ENCODE measurements around the gene DIPK1B. TPM values are rescaled to one million over a fixed set of nuclear protein-coding genes. Genes with fewer than 3 reads are reported as not detected.

Gene DIPK1B
- total and polyA plus RNA-seq, 3 donors from 2014 or later: 23.3 to 36.2 (median 28.7) TPM

DNA sequence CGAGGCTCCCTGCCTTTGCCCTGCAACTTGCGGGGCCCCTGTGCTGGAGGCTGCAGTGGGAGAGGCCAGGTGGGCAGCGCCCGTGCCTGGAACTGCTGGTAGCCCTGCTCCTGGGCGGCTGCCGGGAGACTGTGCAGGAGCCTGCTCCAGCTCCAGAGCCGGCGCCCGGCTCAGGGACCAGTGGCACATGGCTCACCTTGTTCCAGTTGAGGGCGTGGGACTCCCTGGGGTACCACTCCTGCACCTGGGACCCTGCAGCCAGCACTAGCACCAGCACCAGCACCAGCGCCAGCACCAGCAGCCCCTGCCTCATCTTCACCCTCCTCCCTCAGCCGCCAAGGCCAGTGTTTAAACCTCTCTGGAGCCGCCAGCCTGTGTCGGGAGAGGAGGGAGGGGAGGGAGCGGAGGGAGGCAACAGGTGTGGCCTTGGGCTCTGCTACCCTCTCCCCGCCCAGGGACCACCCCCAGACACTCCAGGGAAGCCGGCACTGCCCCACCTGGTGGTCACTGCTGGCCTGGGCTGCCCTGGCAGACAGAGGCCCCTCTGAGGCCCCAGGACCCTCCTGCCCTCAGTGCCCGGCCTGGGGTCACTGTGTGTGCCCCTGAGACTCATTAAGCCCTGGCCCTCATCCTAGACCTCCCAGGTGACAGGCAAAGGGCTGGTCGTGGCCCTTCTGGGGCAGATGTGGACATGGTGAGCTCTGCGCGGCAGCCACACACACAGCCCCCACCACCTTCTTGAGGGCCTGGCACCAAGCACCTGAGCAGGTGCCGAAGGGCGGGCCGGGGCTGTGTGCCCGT lies 30.4 kb downstream of the DIPK1B start, which contains the start of gene LCN10:
Gene LCN10, minus strand, starts transcription at position 350 of the 801 bp plus-strand sequence. Its CDS starts 37 bp downstream, at position 313.
- Histone ChIP-seq H3K27me3 (no peaks in the 10 kb centered on the region), H3K4me1 (peaks cover 24% of the 10 kb centered on the region), H3K36me3 (ENCODE audit: low read depth, missing control alignments) (no peaks in the 10 kb centered on the region), H3K4me3 (no peak within 1 kb of the TSS), H3K27ac (no peak within 1 kb of the TSS), H3K9me3 (no peaks in the 10 kb centered on the region)
- intact Hi-C loops (cut with DNase I; ENCODE audit: low total_unique reads): no loop called here
- no peak for DNase-seq
- no peak for TF ChIP-seq POLR2A (IDR thresholded peaks at IDR 0.05)
- TF ChIP-seq, protein P1, sequence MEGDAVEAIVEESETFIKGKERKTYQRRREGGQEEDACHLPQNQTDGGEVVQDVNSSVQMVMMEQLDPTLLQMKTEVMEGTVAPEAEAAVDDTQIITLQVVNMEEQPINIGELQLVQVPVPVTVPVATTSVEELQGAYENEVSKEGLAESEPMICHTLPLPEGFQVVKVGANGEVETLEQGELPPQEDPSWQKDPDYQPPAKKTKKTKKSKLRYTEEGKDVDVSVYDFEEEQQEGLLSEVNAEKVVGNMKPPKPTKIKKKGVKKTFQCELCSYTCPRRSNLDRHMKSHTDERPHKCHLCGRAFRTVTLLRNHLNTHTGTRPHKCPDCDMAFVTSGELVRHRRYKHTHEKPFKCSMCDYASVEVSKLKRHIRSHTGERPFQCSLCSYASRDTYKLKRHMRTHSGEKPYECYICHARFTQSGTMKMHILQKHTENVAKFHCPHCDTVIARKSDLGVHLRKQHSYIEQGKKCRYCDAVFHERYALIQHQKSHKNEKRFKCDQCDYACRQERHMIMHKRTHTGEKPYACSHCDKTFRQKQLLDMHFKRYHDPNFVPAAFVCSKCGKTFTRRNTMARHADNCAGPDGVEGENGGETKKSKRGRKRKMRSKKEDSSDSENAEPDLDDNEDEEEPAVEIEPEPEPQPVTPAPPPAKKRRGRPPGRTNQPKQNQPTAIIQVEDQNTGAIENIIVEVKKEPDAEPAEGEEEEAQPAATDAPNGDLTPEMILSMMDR (IDR thresholded peaks at IDR 0.05): peak in 1 of 3 experiments; percentile 25
- whole genome bisulfite sequencing, 2 donors: 69 to 73% methylated on average over 12 to 23 of the region's 25 CpGs

DNA sequence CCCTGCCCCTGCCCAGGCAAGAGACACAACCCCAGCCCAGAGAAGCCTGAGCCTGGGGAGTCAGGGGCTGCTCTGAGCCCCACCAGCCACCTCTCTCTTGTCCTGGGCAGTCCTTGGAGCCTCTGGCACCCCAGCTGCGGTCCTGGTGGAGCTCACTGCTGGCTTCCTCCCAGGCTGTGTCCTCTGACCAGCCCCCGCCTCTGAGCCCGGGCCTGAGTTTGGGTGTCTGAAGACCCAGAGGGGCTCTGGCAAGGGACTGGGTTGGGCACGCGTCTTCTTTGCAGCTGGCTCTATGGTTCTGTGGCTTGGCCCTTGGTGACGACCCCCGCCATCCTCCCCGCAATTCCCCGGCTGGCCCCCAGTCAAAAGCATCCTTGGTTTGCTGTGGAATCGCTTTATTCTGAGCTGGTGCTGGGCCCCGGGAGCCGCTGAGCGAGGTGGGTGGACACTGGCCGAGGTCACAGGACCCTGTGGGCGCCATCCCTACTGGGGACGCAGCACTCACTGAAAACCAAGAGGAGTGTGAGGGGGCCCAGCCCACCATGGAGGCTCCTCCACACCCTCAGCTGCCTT lies 31.4 kb downstream of the DIPK1B start:
- Histone ChIP-seq H3K4me1 (peaks cover 34% of the 10 kb centered on the region), H3K4me3 (peak overlapping the region in 1 of 2 donors; percentile 13), H3K36me3 (ENCODE audit: low read depth, missing control alignments) (no peaks in the 10 kb centered on the region), H3K27ac (no peak overlapping the region), H3K9me3 (no peaks in the 10 kb centered on the region), H3K27me3 (no peaks in the 10 kb centered on the region)
- DNase-seq: no peak
- no peak for TF ChIP-seq POLR2A (IDR thresholded peaks at IDR 0.05)
- WGBS, 2 donors: 91 to 97% methylated on average over 6 to 16 of the region's 16 CpGs
- intact Hi-C loops (cut with DNase I; ENCODE audit: low total_unique reads): no loop called here

DNA sequence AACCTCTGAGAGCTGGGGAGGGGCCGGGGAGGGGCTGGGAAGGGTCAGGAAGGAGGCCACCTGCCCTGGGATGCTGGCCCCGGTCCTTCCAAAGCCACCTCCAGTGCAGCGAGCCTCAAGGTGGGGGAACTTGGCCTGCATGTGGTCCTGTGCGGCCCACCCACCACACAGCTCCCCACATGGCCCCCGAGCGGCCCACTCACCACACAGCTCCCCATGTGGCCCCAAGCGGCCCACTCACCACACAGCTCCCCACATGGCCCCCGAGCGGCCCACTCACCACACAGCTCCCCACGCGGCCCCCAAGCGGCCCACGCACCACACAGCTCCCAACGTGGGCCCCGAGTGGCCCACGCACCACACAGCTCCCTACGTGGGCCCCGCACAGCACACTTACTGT lies 32.4 kb downstream of the DIPK1B start:
- no peak overlapping the region for H3K4me3 ChIP-seq
- H3K27me3 ChIP-seq: no peaks in the 10 kb centered on the region
- H3K36me3 ChIP-seq (ENCODE audit: low read depth, missing control alignments): no peaks in the 10 kb centered on the region
- whole genome bisulfite sequencing, 2 donors: 77 to 88% methylated on average over 9 to 18 of the region's 18 CpGs
- intact Hi-C loops (cut with DNase I; ENCODE audit: low total_unique reads): no loop called here
- TF ChIP-seq, protein P1 (IDR thresholded peaks at IDR 0.05): no peak
- no peak for DNase-seq
- H3K9me3 ChIP-seq: no peaks in the 10 kb centered on the region
- no peak overlapping the region for H3K27ac ChIP-seq
- H3K4me1 ChIP-seq: peaks cover 44% of the 10 kb centered on the region

DNA sequence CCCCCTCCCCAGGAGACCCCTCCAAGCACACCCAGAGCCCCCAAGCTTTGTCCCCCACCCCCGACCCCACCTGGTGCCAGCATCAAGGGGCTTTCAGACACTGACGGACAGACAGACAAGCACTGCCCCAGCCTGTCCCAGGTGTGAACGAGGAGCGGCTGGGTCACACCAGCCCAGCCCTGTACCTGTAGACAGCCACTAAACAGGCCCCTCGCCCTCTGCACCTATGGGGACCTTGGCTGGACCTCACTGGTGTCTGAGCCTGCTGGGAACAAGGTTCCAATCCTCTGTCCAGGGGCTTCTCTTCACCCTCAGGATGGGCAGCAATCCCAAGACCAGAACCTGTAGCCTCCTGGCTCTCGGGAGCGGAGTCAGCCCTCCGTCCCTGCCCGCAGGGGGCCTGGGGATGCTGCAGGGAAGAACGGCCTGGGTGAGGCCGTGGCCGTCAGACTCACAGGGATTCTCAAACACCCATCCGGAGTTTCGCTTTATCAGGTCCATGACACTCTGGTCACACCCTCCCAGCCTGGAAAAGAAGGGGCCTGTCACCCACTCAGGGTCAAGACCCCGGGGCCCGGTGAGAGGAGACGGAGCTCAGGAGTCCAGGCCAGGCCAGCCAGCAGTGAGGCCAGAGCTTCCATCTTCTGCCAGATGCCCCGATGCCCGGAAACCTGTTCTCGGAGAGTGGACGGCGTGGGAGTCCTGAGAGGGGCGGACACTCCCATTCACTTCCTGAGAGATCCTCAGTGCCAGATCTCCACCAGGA lies 33.2 kb downstream of the DIPK1B start:
- no peaks in the 10 kb centered on the region for H3K27me3 ChIP-seq
- 78 to 84% methylated on average over 9 to 23 of the region's 23 CpGs for WGBS, 2 donors
- no peak for TF ChIP-seq POLR2A (IDR thresholded peaks at IDR 0.05)
- TF ChIP-seq, protein P1 (IDR thresholded peaks at IDR 0.05): no peak
- no peaks in the 10 kb centered on the region for H3K36me3 ChIP-seq (ENCODE audit: low read depth, missing control alignments)
- H3K4me3 ChIP-seq: no peak overlapping the region
- no peak for DNase-seq
- H3K27ac ChIP-seq: no peak overlapping the region
- intact Hi-C loops (cut with DNase I; ENCODE audit: low total_unique reads): no loop called here
- H3K4me1 ChIP-seq: peaks cover 49% of the 10 kb centered on the region
- H3K9me3 ChIP-seq: no peaks in the 10 kb centered on the region

DNA sequence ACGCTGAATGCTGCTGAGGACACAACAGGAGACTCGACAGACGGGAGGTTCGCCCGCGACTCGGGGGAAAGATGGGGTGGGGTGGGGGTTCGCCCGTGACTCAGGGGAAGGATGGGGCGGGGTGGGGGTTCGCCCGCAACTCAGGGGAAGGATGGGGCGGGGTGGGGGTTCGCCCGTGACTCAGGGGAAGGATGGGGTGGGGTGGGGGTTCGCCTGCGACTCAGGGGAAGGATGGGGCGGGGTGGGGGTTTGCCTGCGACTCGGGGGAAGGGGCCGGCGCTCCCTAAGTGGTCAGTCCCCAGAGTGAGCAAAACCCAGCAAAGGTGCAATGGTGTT lies 33.8 kb downstream of the DIPK1B start:
- H3K36me3 ChIP-seq (ENCODE audit: low read depth, missing control alignments): no peaks in the 10 kb centered on the region
- no peak overlapping the region for H3K27ac ChIP-seq
- no peaks in the 10 kb centered on the region for H3K27me3 ChIP-seq
- no peaks in the 10 kb centered on the region for H3K9me3 ChIP-seq
- intact Hi-C loops (cut with DNase I; ENCODE audit: low total_unique reads): no loop called here
- TF ChIP-seq, protein P1 (IDR thresholded peaks at IDR 0.05): no peak
- TF ChIP-seq POLR2A (IDR thresholded peaks at IDR 0.05): no peak
- H3K4me1 ChIP-seq: peaks cover 44% of the 10 kb centered on the region
- 77 to 83% methylated on average over 17 to 22 of the region's 22 CpGs for WGBS, 2 donors
- no peak for DNase-seq
- H3K4me3 ChIP-seq: no peak overlapping the region
